Superior temporal gyrus (tissue), 1 donor: Measurements from ENCODE around the gene MYO3A.

Experiments used
- DNase-seq: peaks from one replicate; pipeline ENCODE4 v3.0.0-alpha.2; 2016; ENCODE audit errors: extremely low spot score

MYO3A gene

GRCh38 chr10:26215396-26215934 is 281.4 kb downstream of the MYO3A start:
- DNase-seq, result no peak

- no peak for DNase-seq
These were observed 282.0 kb downstream of the MYO3A start for GRCh38 chr10:26215935-26216584.

- no peak for DNase-seq
These were observed 282.8 kb downstream of the MYO3A start, which contains the start of gene GAD2 for GRCh38 chr10:26216585-26217395. GAD2 (plus strand) TSS chr10:26216774; CDS start chr10:26216810, 36 bp downstream.

GRCh38 chr10:26217396-26218086 is 283.5 kb downstream of the MYO3A start:
- no peak for DNase-seq

- DNase-seq, result no peak
These were observed 285.6 kb downstream of the MYO3A start for GRCh38 chr10:26219676-26220075.

DNA sequence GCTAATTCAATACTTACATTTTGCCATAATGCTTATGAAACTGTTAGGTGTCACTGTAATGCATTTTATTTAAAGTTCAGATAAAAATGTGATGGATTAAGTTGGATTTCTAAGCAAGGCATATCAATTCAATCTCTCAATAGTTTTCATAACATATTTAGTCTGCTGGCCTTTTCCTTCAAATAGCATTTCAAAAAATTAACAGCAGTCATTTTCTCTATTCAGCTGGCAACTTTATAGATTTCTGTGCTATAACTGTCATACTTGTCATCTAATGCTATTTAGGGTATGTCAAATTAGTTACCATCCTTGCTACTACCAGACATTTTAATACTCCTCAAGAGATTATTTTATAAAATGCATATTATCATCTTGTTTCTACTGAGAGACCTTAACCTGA is 286.9 kb downstream of the MYO3A start:
- peak; percentile 6 for DNase-seq

DNA sequence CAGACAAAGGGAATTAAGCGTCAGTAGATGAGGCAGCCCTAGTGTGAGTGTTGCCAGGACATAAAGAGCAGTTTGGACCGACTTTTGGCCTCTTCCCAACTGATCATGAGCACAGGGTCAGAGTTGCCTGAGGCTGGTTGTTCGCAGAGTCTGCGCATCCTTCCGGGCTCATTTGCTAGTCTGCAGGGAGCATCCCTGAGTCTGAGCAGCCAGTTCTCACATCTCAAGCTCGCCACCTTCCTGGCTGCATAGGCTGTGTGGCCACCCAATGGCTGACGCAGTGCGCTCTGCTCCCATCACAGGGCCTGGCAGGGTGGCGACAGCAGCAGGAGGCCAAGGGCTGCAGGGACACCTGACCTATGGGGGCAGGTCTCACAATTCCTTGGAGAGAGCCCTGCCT is 287.5 kb downstream of the MYO3A start:
- DNase-seq, result peak; percentile 7

- no peak for DNase-seq
These were observed 288.5 kb downstream of the MYO3A start for GRCh38 chr10:26222563-26222962.

DNA sequence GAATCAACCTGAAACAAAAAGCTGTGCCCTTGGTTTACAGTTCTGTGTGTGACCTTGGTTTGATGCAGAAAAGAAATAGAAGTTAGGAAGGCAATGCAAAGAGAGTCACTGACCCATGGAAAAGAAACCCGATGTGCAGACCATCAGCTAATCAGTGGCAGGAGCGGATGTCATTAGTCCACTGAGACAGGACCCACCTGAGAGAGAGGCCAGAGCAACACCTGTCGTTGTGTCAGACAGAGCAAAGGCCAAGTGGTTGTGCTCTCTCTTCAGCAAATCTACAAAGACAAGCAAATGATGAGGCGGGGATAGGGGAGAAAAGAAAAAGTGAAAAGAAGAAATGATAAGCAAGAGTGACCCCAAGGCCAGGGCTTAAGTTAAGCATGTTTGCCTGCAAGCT is 291.3 kb downstream of the MYO3A start:
- DNase-seq, result no peak

GRCh38 chr10:26227786-26228185 is 293.8 kb downstream of the MYO3A start:
- DNase-seq, result no peak

GRCh38 chr10:26232174-26232573 is 298.1 kb downstream of the MYO3A start:
- no peak for DNase-seq

DNA sequence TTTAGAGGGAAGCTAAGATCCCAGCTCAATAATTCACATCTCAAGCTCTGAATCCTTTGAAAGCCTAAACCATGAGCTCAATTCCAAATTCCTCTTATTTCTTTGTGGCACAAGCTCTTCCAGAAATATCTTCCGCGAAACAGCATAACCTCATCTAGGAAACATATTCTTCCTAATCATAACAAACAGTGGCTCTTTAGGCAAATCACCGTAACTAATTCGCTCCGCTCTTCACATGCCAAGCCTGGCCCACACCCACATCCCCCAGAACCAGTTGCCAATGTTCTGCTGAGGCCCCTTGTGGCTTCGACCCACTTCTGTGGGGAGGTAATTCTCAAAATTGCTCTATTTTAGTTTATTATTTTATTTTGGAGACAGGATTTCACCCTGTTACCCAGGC is 301.7 kb downstream of the MYO3A start:
- DNase-seq, result no peak

- DNase-seq, result no peak
These were observed 304.3 kb downstream of the MYO3A start for GRCh38 chr10:26238378-26238777.

GRCh38 chr10:26242706-26243350 is 308.8 kb downstream of the MYO3A start:
- no peak for DNase-seq

- DNase-seq, result no peak
These were observed 309.3 kb downstream of the MYO3A start for GRCh38 chr10:26243351-26243720.

DNA sequence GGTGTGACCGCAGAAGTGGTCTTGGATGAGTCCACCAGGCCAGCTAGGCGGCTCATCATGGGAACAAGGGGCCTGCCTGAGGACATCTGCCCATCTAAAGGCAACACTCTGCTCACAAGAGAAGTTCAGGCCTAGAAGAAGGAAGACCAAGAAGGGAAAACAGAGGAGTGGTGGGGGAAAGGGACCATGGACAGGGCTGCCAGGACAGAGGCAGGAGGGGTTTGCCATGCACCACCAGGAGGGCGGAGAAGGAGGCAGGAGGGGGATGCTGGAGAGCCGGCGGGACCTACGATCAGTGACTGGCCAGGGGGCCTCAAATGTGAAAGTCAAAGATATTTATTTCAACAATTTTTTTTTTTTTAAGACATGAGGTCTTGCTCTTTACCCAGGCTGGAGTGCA is 315.7 kb downstream of the MYO3A start:
- DNase-seq, result no peak

- DNase-seq, result no peak
These were observed 317.9 kb downstream of the MYO3A start for GRCh38 chr10:26251925-26252324.

GRCh38 chr10:26254616-26255015 is 320.6 kb downstream of the MYO3A start:
- DNase-seq, result no peak

DNA sequence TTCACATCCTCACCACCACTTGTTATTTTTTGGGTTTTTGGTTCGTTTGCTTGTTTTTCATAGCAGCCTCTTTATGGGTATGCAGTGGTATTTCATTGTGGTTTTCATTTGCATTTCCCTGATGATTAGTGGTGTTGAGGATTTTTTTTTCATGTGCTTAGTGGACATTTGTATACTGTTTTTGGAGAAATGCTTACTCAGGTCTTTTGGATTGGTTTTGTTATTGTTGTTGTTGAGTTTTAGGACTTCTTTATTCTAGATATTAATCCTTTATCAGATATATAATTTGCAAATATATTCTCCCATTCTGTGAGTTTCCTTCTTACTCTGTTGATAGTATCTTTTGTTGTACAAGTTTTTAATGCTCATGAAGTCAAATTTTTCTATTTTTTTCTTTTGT is 325.3 kb downstream of the MYO3A start:
- no peak for DNase-seq
